DOHH2 (cell line): ENCODE data around the gene C9orf152.

Experiments
- H3F3A ChIP-seq: fragments of 200-600 bp; sonication (generic), shearing (Covaris generic); 2 replicates; pipeline ENCODE4 v1.6.0; 2016; ENCODE audit warnings: antibody characterized with exemption, mild to moderate bottlenecking; ENCODE audit not compliant: control insufficient read depth, insufficient read depth
- H3K27ac ChIP-seq: fragments of 200-600 bp; sonication (generic); 2 replicates; pipeline ENCODE4 v1.5.1; 2014; ENCODE audit warnings: low read depth, mild to moderate bottlenecking, low read length, moderate library complexity
- H3K27me3 ChIP-seq: fragments of 200-600 bp; sonication (generic); 2 replicates; pipeline ENCODE4 v1.6.1; 2014; ENCODE audit warnings: mild to moderate bottlenecking, low read length, mixed read lengths; ENCODE audit not compliant: control insufficient read depth
- H3K36me3 ChIP-seq: fragments of 200-600 bp; sonication (generic); 2 replicates; pipeline ENCODE4 v1.6.1; 2014; ENCODE audit warnings: mild to moderate bottlenecking, low read length, moderate library complexity, mixed read lengths; ENCODE audit not compliant: control insufficient read depth
- H3K4me1 ChIP-seq: fragments of 200-600 bp; sonication (generic); 2 replicates; pipeline ENCODE4 v1.6.1; 2014; ENCODE audit warnings: mild to moderate bottlenecking, low read length, mixed read lengths; ENCODE audit not compliant: control insufficient read depth
- H3K4me2 ChIP-seq: fragments of 200-600 bp; sonication (generic); 2 replicates; pipeline ENCODE4 v1.6.0; 2014; ENCODE audit warnings: mild to moderate bottlenecking, low read length, moderate library complexity
- H3K4me3 ChIP-seq: fragments of 200-600 bp; sonication (generic); 2 replicates; pipeline ENCODE4 v1.5.1; 2014; ENCODE audit warnings: mild to moderate bottlenecking, low read length, mixed read lengths
- H3K79me2 ChIP-seq: fragments of 200-600 bp; sonication (generic); 2 replicates; pipeline ENCODE4 v1.6.1; 2014; ENCODE audit warnings: mild to moderate bottlenecking, low read length, mixed read lengths; ENCODE audit not compliant: control insufficient read depth
- H3K9me2 ChIP-seq: fragments of 200-600 bp; sonication (generic); replicated peaks from 2 replicates; pipeline ENCODE4 v1.6.1; 2014; ENCODE audit warnings: mild to moderate bottlenecking, low read length, mixed read lengths; ENCODE audit not compliant: control insufficient read depth
- H3K9me3 ChIP-seq: fragments of 200-600 bp; sonication (generic); 2 replicates; pipeline ENCODE4 v1.6.1; 2014; ENCODE audit warnings: antibody characterized with exemption, low read length, mixed read lengths; ENCODE audit not compliant: control insufficient read depth, insufficient read depth
- H4K20me1 ChIP-seq: fragments of 200-600 bp; sonication (generic); 2 replicates; pipeline ENCODE4 v1.6.0; 2014; ENCODE audit warnings: low read depth, mild to moderate bottlenecking, antibody characterized with exemption, low read length, moderate library complexity; ENCODE audit not compliant: control insufficient read depth, insufficient read depth
- EZH2phosphoT487 ChIP-seq: fragments of 200-600 bp; sonication (generic); IDR thresholded peaks from 2 replicates; pipeline ENCODE4 v1.6.1; 2017; ENCODE audit warnings: borderline replicate concordance, mild to moderate bottlenecking, antibody characterized with exemption, low read length, moderate library complexity, mixed read lengths
- TF ChIP-seq, protein P1 (sequence below): fragments of 200-600 bp; sonication (generic); IDR thresholded peaks from one replicate; pipeline ENCODE4 v1.5.1; 2014; ENCODE audit warnings: antibody characterized with exemption, mild to moderate bottlenecking, low read depth, low read length; ENCODE audit not compliant: poor library complexity, severe bottlenecking

C9orf152 gene

DNA sequence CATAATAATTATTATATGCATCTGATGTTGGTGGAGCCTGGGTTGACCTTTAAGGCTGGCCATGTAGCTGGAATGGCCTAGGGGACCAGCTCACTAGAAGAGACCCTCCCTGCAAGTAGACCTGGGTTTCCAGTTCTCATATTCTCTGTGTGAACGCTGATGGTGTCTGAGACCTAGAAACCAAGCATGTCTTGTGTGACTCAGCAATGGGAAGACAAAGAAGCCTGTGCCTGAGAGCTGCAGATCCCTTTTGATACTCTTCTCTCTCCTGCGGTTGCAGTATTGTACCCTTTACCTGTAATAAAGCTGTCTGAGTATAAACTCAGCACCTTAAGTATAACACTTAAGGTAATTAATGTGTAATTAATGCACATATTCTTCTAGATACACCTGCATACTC, 22.2 kb downstream of the C9orf152 start:
- no peak overlapping the region for H3K27ac ChIP-seq
- no peaks in the 10 kb centered on the region for H3F3A ChIP-seq
- H3K9me3 ChIP-seq = no peaks in the 10 kb centered on the region
- no peaks in the 10 kb centered on the region for H3K4me1 ChIP-seq
- H4K20me1 ChIP-seq = no peaks in the 10 kb centered on the region
- no peak overlapping the region for H3K4me3 ChIP-seq
- H3K79me2 ChIP-seq = no peaks in the 10 kb centered on the region
- H3K36me3 ChIP-seq = no peaks in the 10 kb centered on the region
- H3K4me2 ChIP-seq = no peak overlapping the region
- H3K9me2 ChIP-seq = no peaks in the 10 kb centered on the region
- no peak for TF ChIP-seq EZH2phosphoT487
- TF ChIP-seq, protein P1, sequence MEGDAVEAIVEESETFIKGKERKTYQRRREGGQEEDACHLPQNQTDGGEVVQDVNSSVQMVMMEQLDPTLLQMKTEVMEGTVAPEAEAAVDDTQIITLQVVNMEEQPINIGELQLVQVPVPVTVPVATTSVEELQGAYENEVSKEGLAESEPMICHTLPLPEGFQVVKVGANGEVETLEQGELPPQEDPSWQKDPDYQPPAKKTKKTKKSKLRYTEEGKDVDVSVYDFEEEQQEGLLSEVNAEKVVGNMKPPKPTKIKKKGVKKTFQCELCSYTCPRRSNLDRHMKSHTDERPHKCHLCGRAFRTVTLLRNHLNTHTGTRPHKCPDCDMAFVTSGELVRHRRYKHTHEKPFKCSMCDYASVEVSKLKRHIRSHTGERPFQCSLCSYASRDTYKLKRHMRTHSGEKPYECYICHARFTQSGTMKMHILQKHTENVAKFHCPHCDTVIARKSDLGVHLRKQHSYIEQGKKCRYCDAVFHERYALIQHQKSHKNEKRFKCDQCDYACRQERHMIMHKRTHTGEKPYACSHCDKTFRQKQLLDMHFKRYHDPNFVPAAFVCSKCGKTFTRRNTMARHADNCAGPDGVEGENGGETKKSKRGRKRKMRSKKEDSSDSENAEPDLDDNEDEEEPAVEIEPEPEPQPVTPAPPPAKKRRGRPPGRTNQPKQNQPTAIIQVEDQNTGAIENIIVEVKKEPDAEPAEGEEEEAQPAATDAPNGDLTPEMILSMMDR = no peak
- H3K27me3 ChIP-seq = no peaks in the 10 kb centered on the region

DNA sequence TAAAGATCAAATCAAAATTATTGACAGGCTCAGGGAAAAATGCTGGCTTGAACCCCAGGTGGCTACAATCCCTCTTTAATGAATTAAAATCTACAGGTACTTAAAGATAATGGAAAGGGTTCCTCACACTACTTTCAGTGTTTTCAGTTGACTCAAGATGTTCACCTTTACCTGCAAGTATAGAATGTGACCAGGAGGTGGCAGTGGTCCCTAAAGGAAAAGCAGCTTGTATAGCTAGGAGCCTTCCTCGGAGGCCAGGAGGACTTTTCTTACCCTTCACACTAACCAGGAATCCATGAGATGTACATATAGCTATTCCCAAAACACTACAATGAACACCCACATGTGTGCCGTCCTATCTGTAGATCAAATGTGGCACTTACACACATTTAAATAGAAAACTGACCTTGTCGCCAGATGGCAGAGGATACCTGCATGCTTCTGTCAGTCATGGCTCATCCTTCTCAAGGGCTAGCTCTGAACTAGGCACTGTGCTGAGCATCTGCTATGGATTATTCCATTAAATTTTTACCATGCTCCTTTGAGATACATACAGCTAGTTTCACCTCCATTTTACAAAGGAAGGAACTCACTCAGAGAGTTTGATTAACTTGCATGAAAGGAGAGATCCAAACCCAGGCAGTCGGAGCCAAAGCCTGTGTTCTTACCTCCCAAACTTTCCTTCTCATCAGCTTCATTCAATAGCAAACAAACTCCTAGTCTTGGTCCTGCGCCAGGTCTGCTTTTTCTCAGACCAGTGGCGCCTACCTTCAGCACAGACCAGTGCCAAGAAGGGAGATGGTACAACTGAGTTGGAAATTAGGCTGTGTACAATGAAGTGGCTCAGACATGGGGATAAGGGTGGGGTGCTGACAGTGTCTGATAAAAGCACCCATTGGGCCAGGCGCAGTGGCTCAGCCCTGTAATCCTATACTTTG, 24.5 kb downstream of the C9orf152 start:
- H3K4me3 ChIP-seq = no peak overlapping the region
- H3K4me1 ChIP-seq = no peaks in the 10 kb centered on the region
- H3F3A ChIP-seq = no peaks in the 10 kb centered on the region
- TF ChIP-seq, protein P1 = peak; percentile 85
- no peak for TF ChIP-seq EZH2phosphoT487
- H4K20me1 ChIP-seq = no peaks in the 10 kb centered on the region
- no peak overlapping the region for H3K4me2 ChIP-seq
- no peak overlapping the region for H3K27ac ChIP-seq
- no peaks in the 10 kb centered on the region for H3K79me2 ChIP-seq
- no peaks in the 10 kb centered on the region for H3K27me3 ChIP-seq
- H3K36me3 ChIP-seq = no peaks in the 10 kb centered on the region
- no peaks in the 10 kb centered on the region for H3K9me2 ChIP-seq
- no peaks in the 10 kb centered on the region for H3K9me3 ChIP-seq

GRCh38 chr9:110180511-110181434, 27.2 kb downstream of the C9orf152 start:
- H4K20me1 ChIP-seq = no peaks in the 10 kb centered on the region
- no peaks in the 10 kb centered on the region for H3K9me2 ChIP-seq
- no peak overlapping the region for H3K4me2 ChIP-seq
- TF ChIP-seq EZH2phosphoT487 = no peak
- TF ChIP-seq, protein P1 = no peak
- H3K4me3 ChIP-seq = no peak overlapping the region
- H3K27me3 ChIP-seq = no peaks in the 10 kb centered on the region
- H3F3A ChIP-seq = no peaks in the 10 kb centered on the region
- no peaks in the 10 kb centered on the region for H3K4me1 ChIP-seq
- H3K79me2 ChIP-seq = no peaks in the 10 kb centered on the region
- H3K9me3 ChIP-seq = no peaks in the 10 kb centered on the region
- no peaks in the 10 kb centered on the region for H3K36me3 ChIP-seq
- H3K27ac ChIP-seq = no peak overlapping the region
